ENCODE measurements around the gene RAI14. TPM values are rescaled to one million over a fixed set of nuclear protein-coding genes. Genes with fewer than 3 reads are reported as not detected.

Gene RAI14
- total and polyA plus RNA-seq, 4 donors, result 19.4 to 214 (median 73.1) TPM

- Histone ChIP-seq H3K4me3 (ENCODE audit: low read length in 2 of 2) (no peak overlapping the region), H3K27ac (ENCODE audit: low read depth in 1 of 2, low read length in 2 of 2) (no peak overlapping the region), H3K9me3 (ENCODE audit: control insufficient read depth, low read length) (no peaks in the 10 kb centered on the region), H3K4me1 (ENCODE audit: control insufficient read depth in 1 of 2, insufficient read depth in 2 of 2, low read length in 2 of 2) (no peaks in the 10 kb centered on the region), H3K27me3 (ENCODE audit: control insufficient read depth in 1 of 2, insufficient read depth in 2 of 2, low read length in 1 of 2) (no peaks in the 10 kb centered on the region), H3K36me3 (ENCODE audit: control insufficient read depth in 1 of 2, insufficient read depth in 2 of 2, low read length in 1 of 2) (peaks cover 11 to 15% of the 10 kb centered on the region in 2 donors)
- ATAC-seq (ENCODE audit: low FRiP score), result no peak
- intact Hi-C loops (cut with DNase I), result no loop called here
- no peak for DNase-seq
- 85 to 91% methylated on average over 4 of the region's 4 CpGs for WGBS, 2 donors
These were observed 148.0 kb downstream of the RAI14 start for GRCh38 chr5:34803974-34804732.

GRCh38 chr5:34804913-34805312 is 148.8 kb downstream of the RAI14 start:
- Histone ChIP-seq H3K27ac (ENCODE audit: low read depth in 1 of 2, low read length in 2 of 2) (no peak overlapping the region), H3K27me3 (ENCODE audit: control insufficient read depth in 1 of 2, insufficient read depth in 2 of 2, low read length in 1 of 2) (no peaks in the 10 kb centered on the region), H3K4me1 (ENCODE audit: control insufficient read depth in 1 of 2, insufficient read depth in 2 of 2, low read length in 2 of 2) (no peaks in the 10 kb centered on the region), H3K36me3 (ENCODE audit: control insufficient read depth in 1 of 2, insufficient read depth in 2 of 2, low read length in 1 of 2) (peaks cover 11 to 15% of the 10 kb centered on the region in 2 donors), H3K4me3 (ENCODE audit: low read length in 2 of 2) (no peak overlapping the region), H3K9me3 (ENCODE audit: control insufficient read depth, low read length) (no peaks in the 10 kb centered on the region)
- 91 to 92% methylated on average over 5 of the region's 5 CpGs for WGBS, 2 donors
- DNase-seq (no peak), ATAC-seq (ENCODE audit: low FRiP score) (no peak)
- intact Hi-C loops (cut with DNase I), result no loop called here

GRCh38 chr5:34806532-34806931 is 150.4 kb downstream of the RAI14 start:
- 90 to 97% methylated on average over 6 of the region's 6 CpGs for WGBS, 2 donors
- DNase-seq (no peak), ATAC-seq (ENCODE audit: low FRiP score) (no peak)
- Histone ChIP-seq H3K27ac (ENCODE audit: low read depth in 1 of 2, low read length in 2 of 2) (no peak overlapping the region), H3K9me3 (ENCODE audit: control insufficient read depth, low read length) (no peaks in the 10 kb centered on the region), H3K27me3 (ENCODE audit: control insufficient read depth in 1 of 2, insufficient read depth in 2 of 2, low read length in 1 of 2) (no peaks in the 10 kb centered on the region), H3K36me3 (ENCODE audit: control insufficient read depth in 1 of 2, insufficient read depth in 2 of 2, low read length in 1 of 2) (peaks cover 8 to 11% of the 10 kb centered on the region in 2 donors), H3K4me1 (ENCODE audit: control insufficient read depth in 1 of 2, insufficient read depth in 2 of 2, low read length in 2 of 2) (peaks cover 3% of the 10 kb centered on the region in 2 donors), H3K4me3 (ENCODE audit: low read length in 2 of 2) (no peak overlapping the region)
- intact Hi-C loops (cut with DNase I), result no loop called here

GRCh38 chr5:34811706-34812105 is 155.6 kb downstream of the RAI14 start:
- Histone ChIP-seq H3K27ac (ENCODE audit: low read depth in 1 of 2, low read length in 2 of 2) (no peak overlapping the region), H3K4me3 (ENCODE audit: low read length in 2 of 2) (no peak overlapping the region), H3K9me3 (ENCODE audit: control insufficient read depth, low read length) (no peaks in the 10 kb centered on the region), H3K27me3 (ENCODE audit: control insufficient read depth in 1 of 2, insufficient read depth in 2 of 2, low read length in 1 of 2) (no peaks in the 10 kb centered on the region), H3K36me3 (ENCODE audit: control insufficient read depth in 1 of 2, insufficient read depth in 2 of 2, low read length in 1 of 2) (peaks cover 4 to 5% of the 10 kb centered on the region in 2 donors), H3K4me1 (ENCODE audit: control insufficient read depth in 1 of 2, insufficient read depth in 2 of 2, low read length in 2 of 2) (peaks cover 3 to 5% of the 10 kb centered on the region in 2 donors)
- 3 to 7% methylated on average over 1 of the region's 1 CpG for WGBS, 2 donors
- ATAC-seq (ENCODE audit: low FRiP score) (no peak), DNase-seq (no peak)
- intact Hi-C loops (cut with DNase I), result no loop called here

GRCh38 chr5:34813509-34813908 is 157.4 kb downstream of the RAI14 start:
- Histone ChIP-seq H3K27me3 (ENCODE audit: control insufficient read depth in 1 of 2, insufficient read depth in 2 of 2, low read length in 1 of 2) (no peaks in the 10 kb centered on the region), H3K4me1 (ENCODE audit: control insufficient read depth in 1 of 2, insufficient read depth in 2 of 2, low read length in 2 of 2) (peaks cover 3 to 5% of the 10 kb centered on the region in 2 donors), H3K9me3 (ENCODE audit: control insufficient read depth, low read length) (no peaks in the 10 kb centered on the region), H3K4me3 (ENCODE audit: low read length in 2 of 2) (no peak overlapping the region), H3K36me3 (ENCODE audit: control insufficient read depth in 1 of 2, insufficient read depth in 2 of 2, low read length in 1 of 2) (peaks cover 3 to 4% of the 10 kb centered on the region in 2 donors), H3K27ac (ENCODE audit: low read depth in 1 of 2, low read length in 2 of 2) (no peak overlapping the region)
- intact Hi-C loops (cut with DNase I), result no loop called here
- DNase-seq (no peak), ATAC-seq (ENCODE audit: low FRiP score) (no peak)
- 22 to 35% methylated on average over 3 of the region's 3 CpGs for WGBS, 2 donors

GRCh38 chr5:34817558-34818351 is 161.6 kb downstream of the RAI14 start:
- Histone ChIP-seq H3K27me3 (ENCODE audit: control insufficient read depth in 1 of 2, insufficient read depth in 2 of 2, low read length in 1 of 2) (no peaks in the 10 kb centered on the region), H3K27ac (ENCODE audit: low read depth in 1 of 2, low read length in 2 of 2) (no peak overlapping the region), H3K4me1 (ENCODE audit: control insufficient read depth in 1 of 2, insufficient read depth in 2 of 2, low read length in 2 of 2) (peaks cover 0 to 3% of the 10 kb centered on the region in 2 donors), H3K4me3 (ENCODE audit: low read length in 2 of 2) (no peak overlapping the region), H3K9me3 (ENCODE audit: control insufficient read depth, low read length) (no peaks in the 10 kb centered on the region), H3K36me3 (ENCODE audit: control insufficient read depth in 1 of 2, insufficient read depth in 2 of 2, low read length in 1 of 2) (peaks cover 0 to 4% of the 10 kb centered on the region in 2 donors)
- intact Hi-C loops (cut with DNase I), result no loop called here
- no peak for DNase-seq
- no peak for ATAC-seq (ENCODE audit: low FRiP score)
- 44 to 46% methylated on average over 3 of the region's 3 CpGs for WGBS, 2 donors

- Histone ChIP-seq H3K9me3 (ENCODE audit: control insufficient read depth, low read length) (no peaks in the 10 kb centered on the region), H3K27ac (ENCODE audit: low read depth in 1 of 2, low read length in 2 of 2) (no peak overlapping the region), H3K27me3 (ENCODE audit: control insufficient read depth in 1 of 2, insufficient read depth in 2 of 2, low read length in 1 of 2) (no peaks in the 10 kb centered on the region), H3K36me3 (ENCODE audit: control insufficient read depth in 1 of 2, insufficient read depth in 2 of 2, low read length in 1 of 2) (peaks cover 2 to 11% of the 10 kb centered on the region in 2 donors), H3K4me1 (ENCODE audit: control insufficient read depth in 1 of 2, insufficient read depth in 2 of 2, low read length in 2 of 2) (peaks cover 0 to 2% of the 10 kb centered on the region in 2 donors), H3K4me3 (ENCODE audit: low read length in 2 of 2) (no peak overlapping the region)
- WGBS, 2 donors, result 86 to 90% methylated on average over 3 of the region's 3 CpGs
- ATAC-seq (ENCODE audit: low FRiP score), result no peak
- intact Hi-C loops (cut with DNase I), result no loop called here
- DNase-seq, result no peak
These were observed 162.6 kb downstream of the RAI14 start for GRCh38 chr5:34818717-34819116.

GRCh38 chr5:34820593-34820992 is 164.5 kb downstream of the RAI14 start:
- Histone ChIP-seq H3K4me1 (ENCODE audit: control insufficient read depth in 1 of 2, insufficient read depth in 2 of 2, low read length in 2 of 2) (peaks cover 0 to 2% of the 10 kb centered on the region in 2 donors), H3K36me3 (ENCODE audit: control insufficient read depth in 1 of 2, insufficient read depth in 2 of 2, low read length in 1 of 2) (peaks cover 3 to 10% of the 10 kb centered on the region in 2 donors), H3K9me3 (ENCODE audit: control insufficient read depth, low read length) (no peaks in the 10 kb centered on the region), H3K27ac (ENCODE audit: low read depth in 1 of 2, low read length in 2 of 2) (no peak overlapping the region), H3K27me3 (ENCODE audit: control insufficient read depth in 1 of 2, insufficient read depth in 2 of 2, low read length in 1 of 2) (no peaks in the 10 kb centered on the region), H3K4me3 (ENCODE audit: low read length in 2 of 2) (no peak overlapping the region)
- DNase-seq (no peak), ATAC-seq (ENCODE audit: low FRiP score) (no peak)
- intact Hi-C loops (cut with DNase I), result no loop called here
- 92 to 95% methylated on average over 1 of the region's 1 CpG for WGBS, 2 donors
